Thyroid gland (tissue), 4 donors: ENCODE results near the gene MSH3.

ENCODE experiments used
- POLR2A ChIP-seq, 2 donors: fragments of 450-650 bp; IDR thresholded peaks; one replicate each; pipeline ENCODE4 v1.6.1; 2017; ENCODE audit warnings: antibody characterized with exemption in 2 of 2, mild to moderate bottlenecking in 2 of 2, moderate library complexity in 1 of 2
- TF ChIP-seq, protein P1 (sequence below), 6 experiments: fragments of 200-600 bp in 3 of 6; fragments of 450-650 bp in 3 of 6; sonication (generic) in 3 of 6; IDR thresholded peaks; one replicate each; pipeline ENCODE4 v1.5.1; 2016 to 2019; ENCODE audit warnings: antibody characterized with exemption in 6 of 6, mild to moderate bottlenecking in 2 of 6, inconsistent platforms in 1 of 6, moderate library complexity in 1 of 6

- TF ChIP-seq, protein P1, sequence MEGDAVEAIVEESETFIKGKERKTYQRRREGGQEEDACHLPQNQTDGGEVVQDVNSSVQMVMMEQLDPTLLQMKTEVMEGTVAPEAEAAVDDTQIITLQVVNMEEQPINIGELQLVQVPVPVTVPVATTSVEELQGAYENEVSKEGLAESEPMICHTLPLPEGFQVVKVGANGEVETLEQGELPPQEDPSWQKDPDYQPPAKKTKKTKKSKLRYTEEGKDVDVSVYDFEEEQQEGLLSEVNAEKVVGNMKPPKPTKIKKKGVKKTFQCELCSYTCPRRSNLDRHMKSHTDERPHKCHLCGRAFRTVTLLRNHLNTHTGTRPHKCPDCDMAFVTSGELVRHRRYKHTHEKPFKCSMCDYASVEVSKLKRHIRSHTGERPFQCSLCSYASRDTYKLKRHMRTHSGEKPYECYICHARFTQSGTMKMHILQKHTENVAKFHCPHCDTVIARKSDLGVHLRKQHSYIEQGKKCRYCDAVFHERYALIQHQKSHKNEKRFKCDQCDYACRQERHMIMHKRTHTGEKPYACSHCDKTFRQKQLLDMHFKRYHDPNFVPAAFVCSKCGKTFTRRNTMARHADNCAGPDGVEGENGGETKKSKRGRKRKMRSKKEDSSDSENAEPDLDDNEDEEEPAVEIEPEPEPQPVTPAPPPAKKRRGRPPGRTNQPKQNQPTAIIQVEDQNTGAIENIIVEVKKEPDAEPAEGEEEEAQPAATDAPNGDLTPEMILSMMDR (IDR thresholded peaks at IDR 0.05): no peak
- no peak for TF ChIP-seq POLR2A (IDR thresholded peaks at IDR 0.05)
Observed at GRCh38 chr5:80745490-80745889, 91.0 kb downstream of the MSH3 start.
